MM.1S (cell line): ENCODE data around the gene IL1R1.
"Not testable (repeated sequence)": the region's sequence is repeated elsewhere in the genome, so short reads cannot be mapped to it uniquely, and the experiment has no call there.

Experiments
- EZH2 ChIP-seq: fragments of 300-600 bp; sonication (generic); optimal IDR thresholded peaks from 2 replicates; pipeline ENCODE3; 2017; ENCODE audit warnings: low read depth, mild to moderate bottlenecking, antibody characterized with exemption, low read length, mixed read lengths
- EZH2phosphoT487 ChIP-seq: fragments of 300-600 bp; sonication (generic); IDR thresholded peaks from 2 replicates; pipeline ENCODE4 v1.6.1; 2018; ENCODE audit warnings: antibody characterized with exemption, low read length
- TF ChIP-seq, protein P1 (sequence below): fragments of 300-600 bp; sonication (generic); IDR thresholded peaks from 2 replicates; pipeline ENCODE4 v1.5.1; 2016; ENCODE audit warnings: antibody characterized with exemption, low read length, mixed read lengths

GRCh38 chr2:102124421-102124820, 18.1 kb upstream of the IL1R1 start:
- TF ChIP-seq, protein P1, sequence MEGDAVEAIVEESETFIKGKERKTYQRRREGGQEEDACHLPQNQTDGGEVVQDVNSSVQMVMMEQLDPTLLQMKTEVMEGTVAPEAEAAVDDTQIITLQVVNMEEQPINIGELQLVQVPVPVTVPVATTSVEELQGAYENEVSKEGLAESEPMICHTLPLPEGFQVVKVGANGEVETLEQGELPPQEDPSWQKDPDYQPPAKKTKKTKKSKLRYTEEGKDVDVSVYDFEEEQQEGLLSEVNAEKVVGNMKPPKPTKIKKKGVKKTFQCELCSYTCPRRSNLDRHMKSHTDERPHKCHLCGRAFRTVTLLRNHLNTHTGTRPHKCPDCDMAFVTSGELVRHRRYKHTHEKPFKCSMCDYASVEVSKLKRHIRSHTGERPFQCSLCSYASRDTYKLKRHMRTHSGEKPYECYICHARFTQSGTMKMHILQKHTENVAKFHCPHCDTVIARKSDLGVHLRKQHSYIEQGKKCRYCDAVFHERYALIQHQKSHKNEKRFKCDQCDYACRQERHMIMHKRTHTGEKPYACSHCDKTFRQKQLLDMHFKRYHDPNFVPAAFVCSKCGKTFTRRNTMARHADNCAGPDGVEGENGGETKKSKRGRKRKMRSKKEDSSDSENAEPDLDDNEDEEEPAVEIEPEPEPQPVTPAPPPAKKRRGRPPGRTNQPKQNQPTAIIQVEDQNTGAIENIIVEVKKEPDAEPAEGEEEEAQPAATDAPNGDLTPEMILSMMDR, result not testable (repeated sequence)
- TF ChIP-seq EZH2, EZH2phosphoT487: not testable (repeated sequence)
